Fibroblast of lung (primary cell): ENCODE results near the gene NOL4L.

Experiments used
- CTCF ChIP-seq, 2 donors: IDR thresholded peaks in 1 of 2; conservative IDR thresholded peaks in 1 of 2; 1 replicate in 1 of 2; 2 replicates in 1 of 2; pipeline ENCODE4 v1.5.1; 2011 to 2012; ENCODE audit warnings: low read length in 2 of 2, control low read depth in 1 of 2, inconsistent platforms in 1 of 2, low read depth in 1 of 2, mild to moderate bottlenecking in 1 of 2
- EZH2 ChIP-seq: IDR thresholded peaks from 2 replicates; pipeline ENCODE4 v1.5.1; 2012; ENCODE audit warnings: low read length, control low read depth, mild to moderate bottlenecking; ENCODE audit errors: missing control alignments

GRCh38 chr20:32487381-32487780 lies 97.8 kb downstream of the NOL4L start:
- TF ChIP-seq CTCF (conservative IDR thresholded peaks at IDR 0.05 in 1 of 2, IDR thresholded peaks at IDR 0.05 in 1 of 2; ENCODE audit: low read depth in 1 of 2, low read length in 2 of 2): no peak
- no peak for TF ChIP-seq EZH2
